ENCODE measurements around the gene RITA1. TPM values are rescaled to one million over a fixed set of nuclear protein-coding genes. Genes with fewer than 3 reads are reported as not detected.
"Not testable (repeated sequence)": the region's sequence is repeated elsewhere in the genome, so short reads cannot be mapped to it uniquely, and the experiment has no call there.

Gene RITA1
- total RNA-seq, 1 donor from 2014 or later = 19.5 TPM

DNA sequence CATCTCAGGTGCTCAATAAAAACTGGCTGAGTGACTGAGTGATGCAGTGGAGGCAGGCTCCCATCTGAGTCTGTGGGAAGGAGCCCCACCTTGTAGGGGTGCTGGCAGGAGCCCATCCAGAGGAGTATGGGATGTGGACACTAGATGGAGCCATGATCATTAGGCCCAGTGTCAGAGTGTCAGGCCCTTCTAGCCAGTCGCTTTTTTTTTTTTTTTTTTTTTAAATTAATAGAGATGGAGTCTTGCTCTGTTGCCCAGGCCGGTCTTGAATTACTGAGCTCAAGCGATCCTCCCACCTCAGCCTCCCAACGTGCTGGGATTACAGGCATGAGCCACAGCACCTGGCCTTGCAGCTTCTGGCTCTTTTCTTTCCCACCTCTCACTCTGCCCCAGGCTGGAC lies 11.5 kb downstream of the RITA1 start:
- peak; percentile 83 for ATAC-seq

DNA sequence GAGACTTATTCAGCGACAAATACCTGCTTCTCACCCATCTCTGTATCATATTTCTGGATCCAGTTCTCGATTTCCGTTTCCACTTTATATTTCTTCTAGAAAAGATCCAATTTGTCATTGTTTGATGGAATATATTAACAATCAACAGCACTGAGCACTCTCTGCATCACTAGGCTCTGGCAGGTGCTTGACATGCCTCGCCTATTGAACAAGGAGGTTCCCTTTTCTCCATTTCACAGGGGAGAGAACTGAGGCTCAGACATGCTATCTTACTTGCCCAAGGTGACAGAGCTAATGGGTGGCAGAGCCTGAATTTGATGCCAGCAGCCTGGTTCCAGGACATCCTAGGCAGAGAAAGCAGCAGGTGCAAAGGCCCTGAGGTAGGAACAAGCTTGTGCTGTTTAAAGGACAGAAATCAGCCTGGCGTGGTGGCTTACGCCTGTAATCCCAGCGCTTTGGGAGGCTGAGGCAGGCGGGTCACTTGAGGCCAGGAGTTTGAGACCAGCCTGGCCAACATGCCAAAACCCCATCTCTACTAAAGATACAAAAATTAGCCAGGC lies 12.1 kb downstream of the RITA1 start:
- intact Hi-C loops (cut with micrococcal nuclease) = loop anchor here (10.0 kb wide), 1 partner anchor 67 kb away; no protein-coding TSS in a partner anchor
- no peak for DNase-seq
- no peak for ATAC-seq

More for the DNA sequence above, 11.5 kb downstream of the RITA1 start:
- intact Hi-C loops (cut with micrococcal nuclease) = loop anchor here (10.0 kb wide), 1 partner anchor 68 kb away; no protein-coding TSS in a partner anchor
- peak; percentile 67 for DNase-seq

DNA sequence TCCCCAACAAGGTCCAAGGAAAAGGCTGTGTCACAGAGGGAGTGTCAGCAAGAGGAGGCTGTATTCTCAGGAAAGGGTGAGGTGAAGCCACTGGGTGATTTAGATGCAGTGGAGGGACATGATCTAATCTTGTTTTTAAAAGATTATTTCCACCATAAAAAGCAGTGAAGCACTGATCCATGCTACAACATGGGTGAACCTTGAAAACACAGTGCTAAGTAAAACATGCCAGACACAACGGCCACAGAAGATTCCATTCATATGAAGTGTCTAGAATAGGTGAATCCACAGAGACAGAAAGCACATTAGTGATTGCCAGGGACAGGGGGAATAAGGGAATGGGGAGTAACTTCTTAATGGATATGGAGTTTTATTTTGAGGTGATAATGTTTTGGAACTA lies 12.8 kb downstream of the RITA1 start:
- ATAC-seq (no peak), DNase-seq (no peak)
- intact Hi-C loops (cut with micrococcal nuclease) = loop anchor here (10.0 kb wide), 1 partner anchor 67 kb away; no protein-coding TSS in a partner anchor

DNA sequence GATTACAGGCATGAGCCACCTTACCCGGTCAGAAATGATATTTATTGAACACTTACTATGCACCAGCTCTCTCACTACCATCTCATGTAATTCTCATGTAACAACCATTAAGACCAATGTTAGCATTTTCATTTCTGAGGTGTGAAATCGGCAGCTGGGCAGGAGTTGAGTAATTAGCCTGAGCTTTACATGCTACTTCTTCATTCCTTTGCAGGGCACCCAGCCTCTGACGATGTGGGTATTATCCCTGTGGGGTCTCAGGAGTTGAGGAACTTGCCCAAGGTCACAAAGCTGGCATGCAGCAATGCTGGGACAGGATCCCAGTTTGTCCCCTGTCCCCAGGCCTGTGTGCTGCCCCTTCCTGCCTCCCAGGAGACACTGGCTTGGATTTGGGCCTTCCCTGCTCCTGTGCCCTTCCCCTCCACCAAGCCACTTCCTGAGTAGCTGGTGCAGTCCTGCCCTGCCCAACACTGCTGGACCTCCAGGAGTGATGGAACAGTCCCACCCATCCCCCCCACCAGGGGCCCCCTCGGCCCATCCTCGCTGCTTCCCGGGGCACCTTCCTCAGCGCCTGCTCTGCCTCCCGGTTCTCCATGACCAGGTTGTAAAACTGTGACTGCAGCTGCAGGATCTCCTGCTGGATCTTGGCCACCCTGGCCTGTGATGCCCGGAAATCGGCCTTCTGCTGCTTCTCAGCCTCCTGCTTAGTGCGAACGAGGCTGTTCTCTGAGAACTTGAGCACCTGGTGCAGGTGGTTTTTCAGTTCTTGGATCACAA lies 14.7 kb downstream of the RITA1 start:
- intact Hi-C loops (cut with micrococcal nuclease) = no loop called here
- DNase-seq (no peak), ATAC-seq (no peak)

DNA sequence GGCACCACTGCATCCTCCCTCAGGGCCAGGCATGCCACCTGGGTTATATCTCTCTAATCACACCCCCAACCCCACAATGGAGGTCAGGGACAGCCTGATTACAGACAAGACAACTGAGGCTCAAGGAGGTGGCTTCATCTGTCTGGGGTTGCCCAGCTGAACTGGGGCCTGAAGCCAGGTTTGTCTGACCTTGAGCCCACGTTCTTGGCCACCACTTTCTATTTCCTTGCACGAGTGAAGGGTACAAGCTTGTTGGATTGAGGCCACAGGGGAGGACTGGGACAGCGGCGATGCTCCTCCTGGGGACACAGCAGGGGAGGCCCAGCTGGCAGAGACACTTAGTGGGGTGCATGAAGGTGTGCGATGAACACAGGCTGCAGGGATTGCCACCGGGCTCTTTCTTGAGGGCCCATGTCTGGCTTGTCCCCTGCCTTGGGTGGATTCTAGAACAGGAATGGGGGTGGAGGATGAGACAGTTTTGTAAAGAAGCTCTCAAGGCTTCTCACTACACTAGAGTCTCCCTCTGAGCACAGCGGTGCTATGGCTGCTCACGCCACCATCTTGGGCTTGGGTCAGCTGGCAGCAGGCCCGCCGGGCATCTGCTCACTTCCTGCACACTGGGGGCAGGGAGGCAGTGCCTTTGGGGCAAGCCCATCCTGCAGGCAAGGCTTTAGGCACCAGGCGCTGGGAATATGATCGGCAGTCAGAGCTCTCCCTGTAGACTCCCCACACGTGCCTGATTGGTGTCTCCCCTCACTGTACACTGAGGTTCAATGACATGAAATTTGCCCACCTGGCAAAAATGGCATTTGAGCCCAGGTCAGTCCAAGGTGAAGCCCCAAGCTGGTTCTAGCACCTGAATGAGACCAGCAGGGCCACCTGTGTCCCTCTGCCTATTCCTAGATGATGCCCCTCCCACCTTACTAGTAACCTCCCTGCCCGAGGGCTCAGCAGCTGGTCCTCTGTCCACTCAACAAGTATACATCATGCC lies 16.0 kb downstream of the RITA1 start:
- intact Hi-C loops (cut with micrococcal nuclease) = no loop called here
- ATAC-seq (no peak), DNase-seq (no peak)

DNA sequence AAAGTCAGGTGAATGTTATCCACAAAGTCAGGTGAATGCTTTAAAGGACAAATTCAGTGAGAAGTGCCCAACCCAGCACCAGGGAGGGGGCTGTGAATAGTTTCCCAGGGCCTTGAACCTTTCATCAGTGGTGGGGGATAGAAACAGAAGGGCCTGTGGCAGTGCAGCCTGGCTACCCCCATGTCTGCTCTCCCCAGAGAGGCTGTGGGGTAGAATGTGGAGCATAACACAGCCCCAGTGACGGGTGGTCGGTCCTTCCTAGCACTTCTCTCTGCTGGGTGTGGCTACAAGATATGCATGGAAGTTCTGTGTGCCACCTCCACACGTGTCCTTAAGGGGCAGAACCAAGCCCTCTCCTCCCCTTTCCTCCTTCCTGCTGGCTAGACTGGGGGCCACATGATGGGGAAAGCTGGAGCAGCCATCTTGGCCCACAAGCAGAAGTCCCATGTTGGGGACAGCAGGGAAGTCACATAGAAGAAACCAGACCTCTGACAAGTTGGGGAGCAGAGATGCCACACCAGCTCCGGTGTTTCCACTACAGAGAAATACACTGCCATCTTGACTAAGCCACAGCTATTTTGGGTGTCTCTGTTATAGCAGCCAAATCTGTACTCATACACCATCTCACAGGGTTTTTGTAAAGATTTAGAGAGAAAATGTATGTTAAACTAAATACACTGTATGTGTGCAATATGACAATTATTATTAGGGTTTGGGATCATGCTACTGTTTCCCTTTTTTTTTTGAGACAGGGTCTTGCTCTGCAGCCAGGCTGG lies 17.0 kb downstream of the RITA1 start:
- no peak for ATAC-seq
- intact Hi-C loops (cut with micrococcal nuclease) = no loop called here
- no peak for DNase-seq

DNA sequence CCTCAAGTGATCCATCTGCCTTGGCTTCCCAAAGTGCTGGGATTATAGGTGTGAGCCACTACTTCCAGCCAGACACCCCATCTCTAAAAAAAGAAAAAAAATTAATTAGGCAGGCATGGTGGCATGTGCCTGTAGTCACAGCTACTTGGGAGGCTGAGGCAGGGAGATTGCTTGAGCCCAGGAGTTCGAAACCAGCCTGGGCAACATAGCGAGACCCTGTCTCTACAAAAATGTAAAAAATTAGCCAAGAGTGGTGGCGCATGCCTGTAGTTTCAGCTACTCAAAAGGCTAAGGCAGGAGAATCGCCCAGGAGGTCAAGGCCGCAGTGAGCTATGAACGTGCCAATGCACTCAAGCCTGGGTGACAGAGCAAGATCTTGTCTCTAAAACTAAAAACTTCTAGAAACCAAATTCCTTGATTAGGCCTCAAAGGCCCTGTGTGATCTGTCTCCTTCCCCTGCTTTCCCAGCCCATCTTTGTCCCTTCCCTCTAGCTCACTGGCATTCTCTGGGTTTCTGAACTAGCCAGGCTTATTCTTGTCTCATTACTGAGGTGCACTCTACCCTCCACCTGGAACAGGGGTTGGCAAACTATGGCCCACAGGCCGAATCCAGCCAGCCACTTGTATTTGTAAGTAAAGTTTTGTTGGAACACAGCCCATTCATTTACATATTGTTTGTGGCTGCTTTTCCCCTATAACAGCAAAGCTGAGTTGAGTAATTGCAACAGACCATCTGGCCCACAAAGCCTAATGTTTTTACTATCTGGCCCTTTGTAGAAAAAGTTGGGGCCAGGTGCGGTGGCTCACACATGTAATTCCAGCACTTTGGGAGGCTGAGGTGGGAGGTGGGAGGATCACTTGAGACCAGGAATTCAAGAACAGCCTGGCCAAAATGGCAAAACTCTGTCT lies 18.6 kb downstream of the RITA1 start:
- intact Hi-C loops (cut with micrococcal nuclease) = no loop called here
- ATAC-seq = no peak
- no peak for DNase-seq

DNA sequence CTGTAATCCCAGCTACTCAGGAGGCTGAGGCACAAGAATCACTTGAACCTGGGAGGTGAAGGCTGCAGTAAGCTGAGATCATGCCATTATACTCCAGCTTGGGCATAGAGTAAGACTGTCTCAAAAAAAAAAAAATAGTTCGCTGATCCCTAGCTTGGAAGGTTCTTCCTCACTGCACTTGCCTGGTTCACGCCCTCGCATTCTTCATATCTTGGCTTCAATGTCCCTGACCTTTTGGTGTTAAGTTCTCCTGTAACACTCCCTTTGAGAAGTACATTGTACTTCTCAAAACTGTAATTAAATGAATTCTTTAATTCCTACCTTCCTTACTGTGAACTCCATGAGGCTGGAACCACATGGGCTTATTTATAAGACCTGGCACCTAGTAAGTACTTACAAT lies 19.3 kb downstream of the RITA1 start:
- ATAC-seq = no peak

DNA sequence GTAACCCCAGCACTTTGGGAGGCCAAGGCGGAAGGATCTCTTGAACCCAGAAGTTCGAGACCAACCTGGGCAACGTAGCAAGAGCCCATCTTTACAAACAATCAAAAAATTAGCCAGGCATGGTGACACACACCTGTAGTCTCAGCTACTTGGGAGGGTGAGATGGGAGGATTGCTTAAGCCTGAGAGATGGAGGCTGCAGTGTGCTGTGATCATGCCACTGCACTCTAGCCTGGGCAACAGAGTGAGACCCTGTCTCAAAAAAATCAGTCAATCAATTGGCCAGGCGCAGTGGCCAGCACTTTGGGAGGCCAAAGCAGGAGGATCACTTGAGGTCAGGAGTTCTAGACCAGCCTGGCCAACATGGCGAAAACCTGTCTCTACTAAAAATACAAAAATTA lies 21.3 kb downstream of the RITA1 start:
- ATAC-seq; intact Hi-C loops (cut with micrococcal nuclease); DNase-seq: not testable (repeated sequence)

More for the DNA sequence above, 19.3 kb downstream of the RITA1 start:
- DNase-seq = no peak
- intact Hi-C loops (cut with micrococcal nuclease) = no loop called here

DNA sequence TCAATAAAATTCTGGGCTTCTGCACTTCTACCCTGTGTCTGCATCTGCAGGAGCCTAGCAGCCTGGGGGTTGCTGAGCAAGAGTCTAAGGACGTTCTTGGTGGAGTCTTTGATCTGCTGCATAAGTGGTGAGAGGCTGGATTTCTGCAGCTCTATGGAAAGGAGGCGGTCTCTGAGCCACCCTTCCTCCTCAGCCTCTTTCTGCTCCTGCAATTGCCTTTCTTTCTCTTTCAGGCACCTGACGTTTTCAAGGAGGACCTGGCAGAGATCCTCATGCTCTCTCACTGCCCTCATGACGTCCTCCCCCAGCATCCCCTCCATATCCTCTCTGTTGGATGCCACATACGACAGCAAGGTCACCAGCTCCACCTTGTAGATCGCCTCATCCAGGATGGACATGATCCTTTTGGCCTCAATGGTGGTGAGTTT lies 22.1 kb downstream of the RITA1 start:
- peak; percentile 15 for ATAC-seq
- peak; percentile 11 for DNase-seq
- intact Hi-C loops (cut with micrococcal nuclease) = no loop called here

DNA sequence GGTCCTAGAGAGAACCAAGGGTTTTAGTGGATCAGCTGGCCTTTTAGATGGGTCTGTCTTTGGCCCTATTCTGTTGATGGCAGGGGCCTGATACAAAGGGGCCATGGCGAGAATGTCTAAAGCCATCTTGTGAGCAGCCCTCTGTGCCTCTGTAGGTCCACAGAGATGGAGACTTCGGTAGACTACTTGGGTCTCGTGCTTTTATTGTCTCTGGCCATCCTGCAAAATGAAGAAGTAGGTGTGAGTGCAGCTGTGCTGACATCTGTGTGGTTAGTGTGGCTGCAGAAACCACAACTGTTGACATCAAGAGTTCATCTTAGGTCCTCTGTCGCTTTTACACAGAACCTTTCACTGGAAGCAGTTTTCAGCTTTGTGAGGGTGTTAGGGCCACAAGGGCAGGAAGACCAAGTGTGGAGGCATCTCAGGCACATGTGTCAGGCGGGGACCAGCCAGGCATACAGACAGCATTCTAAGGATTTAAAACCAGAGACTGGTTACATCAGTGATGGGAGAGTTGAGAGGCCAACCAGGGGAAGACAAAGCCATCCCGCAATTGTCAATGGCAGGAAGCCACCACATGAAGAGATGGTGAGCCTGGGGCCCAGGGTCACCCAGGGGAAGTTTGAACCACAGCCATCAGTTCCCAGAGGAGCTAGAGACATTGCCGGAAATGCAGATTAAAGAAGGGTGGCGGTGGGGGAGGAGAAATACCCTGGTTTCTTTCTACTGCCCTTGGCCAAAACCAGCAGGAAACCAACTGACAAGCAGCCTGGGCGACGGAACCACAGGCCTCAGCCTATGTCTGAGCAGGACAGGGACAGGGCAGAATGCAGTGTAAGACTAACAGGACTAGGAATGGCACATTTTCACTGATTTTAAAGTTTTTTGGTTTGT lies 22.8 kb downstream of the RITA1 start:
- intact Hi-C loops (cut with micrococcal nuclease) = no loop called here
- DNase-seq (peak; percentile 54), ATAC-seq (peak; percentile 80)

DNA sequence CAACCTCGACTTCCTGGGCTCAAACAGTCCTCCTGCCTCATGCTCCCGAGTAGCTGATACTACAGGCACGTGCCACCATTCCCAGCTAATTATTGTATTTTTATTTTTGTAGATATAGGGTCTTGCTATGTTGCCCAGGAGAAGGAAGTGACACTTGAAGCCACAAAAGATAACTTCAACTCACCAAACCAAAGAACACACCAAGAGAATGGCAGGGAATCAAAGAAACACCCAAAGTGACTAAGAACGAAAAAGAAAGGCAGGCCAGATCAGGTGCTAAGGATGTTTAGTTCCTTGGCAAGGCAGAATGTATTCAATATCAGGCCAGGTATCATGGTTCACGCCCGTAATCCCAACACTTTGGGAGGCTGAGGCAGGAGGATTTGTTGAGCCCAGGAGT lies 25.6 kb downstream of the RITA1 start:
- no peak for ATAC-seq
- no peak for DNase-seq
- intact Hi-C loops (cut with micrococcal nuclease) = no loop called here

DNA sequence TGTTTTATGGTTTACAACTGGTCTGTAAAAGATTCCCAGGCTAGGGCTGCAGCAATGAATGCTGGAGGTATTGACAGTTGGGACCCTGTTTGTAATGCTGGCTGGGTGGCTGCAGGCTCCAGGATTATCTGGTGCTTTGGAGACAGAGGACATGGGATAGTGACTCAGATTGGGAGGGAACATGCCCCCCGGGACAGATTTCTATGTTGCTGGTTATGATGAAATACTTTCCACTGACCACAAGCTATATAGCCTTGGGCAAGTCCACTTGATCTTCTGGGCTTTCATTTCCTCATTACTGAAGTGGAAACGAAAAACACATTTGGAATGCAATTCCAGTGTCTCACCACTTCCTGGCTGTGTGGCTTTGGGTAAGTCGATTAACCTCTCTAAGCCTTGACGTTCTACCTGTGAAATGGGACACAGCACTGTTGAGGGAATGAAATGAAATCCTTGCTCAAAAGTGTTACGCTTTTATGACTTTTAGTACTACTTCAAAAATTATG lies 29.4 kb downstream of the RITA1 start:
- ATAC-seq (peak; percentile 94), DNase-seq (peak; percentile 66)
- intact Hi-C loops (cut with micrococcal nuclease) = no loop called here

DNA sequence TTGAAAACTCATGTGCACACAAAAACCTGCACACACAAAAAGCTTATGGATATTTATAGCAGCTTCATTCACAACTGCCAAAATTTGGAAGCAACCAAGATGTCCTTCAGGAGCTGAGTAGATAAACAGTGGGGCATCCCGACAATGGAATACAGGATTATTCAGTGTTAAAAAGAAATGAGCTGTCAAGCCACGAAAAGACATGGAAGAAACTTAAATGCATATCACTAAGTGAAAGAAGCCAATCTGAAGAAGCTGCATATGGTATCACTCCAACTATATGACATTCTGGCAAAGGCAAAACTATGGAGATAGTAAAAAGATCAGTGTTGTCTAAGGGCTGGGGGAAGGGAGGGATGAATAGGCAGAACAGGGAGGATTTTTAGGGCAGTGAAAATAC lies 30.5 kb downstream of the RITA1 start:
- DNase-seq (no peak), ATAC-seq (no peak)
- intact Hi-C loops (cut with micrococcal nuclease) = no loop called here

DNA sequence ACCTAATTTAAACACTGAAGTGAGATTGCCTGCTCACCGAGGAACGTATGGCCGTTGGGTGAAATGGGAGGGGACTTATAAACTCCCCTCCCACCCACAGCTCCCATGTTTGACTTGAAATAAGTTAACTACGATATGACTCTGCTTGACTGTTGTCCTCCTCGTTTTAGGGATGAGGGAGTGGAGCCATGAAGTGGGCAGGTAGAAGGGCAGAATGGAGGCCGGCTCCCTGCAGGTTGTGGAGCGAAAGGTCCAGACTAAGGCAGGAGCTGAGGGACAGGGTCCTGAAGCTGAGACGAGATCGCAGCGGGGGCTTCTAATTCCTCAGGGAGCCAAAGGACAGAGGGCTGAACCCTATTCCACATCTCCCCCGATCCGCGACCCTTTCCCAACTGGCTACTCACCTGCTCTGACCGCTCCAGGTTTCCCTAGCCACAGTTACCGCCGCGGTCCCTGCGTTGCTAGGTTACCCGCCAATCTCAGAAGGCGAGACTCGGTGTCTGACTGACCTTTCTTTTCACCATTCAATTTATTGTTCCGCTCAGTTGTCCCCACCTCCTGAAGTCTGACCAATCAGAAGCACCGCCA lies 35.2 kb downstream of the RITA1 start:
- no peak for DNase-seq
- ATAC-seq = no peak
- intact Hi-C loops (cut with micrococcal nuclease) = no loop called here

Measured in left ventricle myocardium superior (tissue), 1 donor.